CD4-positive, alpha-beta T cell treated with Interleukin-17A for 1 hour (primary cell): ENCODE data around the gene INPP5D.
"Not testable (repeated sequence)": the region's sequence is repeated elsewhere in the genome, so short reads cannot be mapped to it uniquely, and the experiment has no call there.

ENCODE experiments used
- DNase-seq: peaks from one replicate; pipeline ENCODE4 v3.0.0-alpha.2; 2020

Gene INPP5D

DNA sequence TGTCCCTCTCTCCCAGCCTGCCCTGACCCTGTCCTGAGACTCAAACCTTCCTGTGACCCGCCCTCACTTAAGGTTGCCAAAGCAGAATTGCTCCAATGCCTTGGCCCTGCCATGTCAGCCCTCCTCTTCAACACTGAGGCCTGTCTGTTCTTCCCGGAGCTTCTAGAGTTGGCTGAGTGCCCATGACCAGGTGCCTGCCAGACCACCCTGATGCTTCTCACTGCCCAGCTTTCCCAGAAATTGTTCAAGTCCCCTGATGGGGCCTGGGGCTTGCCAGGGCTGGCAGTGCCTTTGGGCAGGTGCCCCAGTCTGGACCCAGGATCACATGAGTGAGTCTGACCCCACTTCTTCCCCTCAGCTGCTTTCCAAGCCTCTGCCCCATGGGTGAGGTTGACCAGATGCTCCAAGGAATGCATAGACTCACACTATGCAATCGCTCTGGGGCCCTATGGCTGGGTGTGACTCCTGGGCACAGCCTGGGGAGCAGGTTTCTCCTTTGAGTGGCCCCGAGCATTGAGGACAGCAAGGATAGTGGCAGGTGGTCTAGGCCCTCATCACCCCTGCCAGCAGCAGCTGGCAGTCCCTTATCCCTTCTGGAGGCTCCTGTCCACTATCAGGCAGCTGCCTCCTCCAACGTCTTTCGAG, 3.1 kb upstream of the INPP5D start:
- DNase-seq = no peak

DNA sequence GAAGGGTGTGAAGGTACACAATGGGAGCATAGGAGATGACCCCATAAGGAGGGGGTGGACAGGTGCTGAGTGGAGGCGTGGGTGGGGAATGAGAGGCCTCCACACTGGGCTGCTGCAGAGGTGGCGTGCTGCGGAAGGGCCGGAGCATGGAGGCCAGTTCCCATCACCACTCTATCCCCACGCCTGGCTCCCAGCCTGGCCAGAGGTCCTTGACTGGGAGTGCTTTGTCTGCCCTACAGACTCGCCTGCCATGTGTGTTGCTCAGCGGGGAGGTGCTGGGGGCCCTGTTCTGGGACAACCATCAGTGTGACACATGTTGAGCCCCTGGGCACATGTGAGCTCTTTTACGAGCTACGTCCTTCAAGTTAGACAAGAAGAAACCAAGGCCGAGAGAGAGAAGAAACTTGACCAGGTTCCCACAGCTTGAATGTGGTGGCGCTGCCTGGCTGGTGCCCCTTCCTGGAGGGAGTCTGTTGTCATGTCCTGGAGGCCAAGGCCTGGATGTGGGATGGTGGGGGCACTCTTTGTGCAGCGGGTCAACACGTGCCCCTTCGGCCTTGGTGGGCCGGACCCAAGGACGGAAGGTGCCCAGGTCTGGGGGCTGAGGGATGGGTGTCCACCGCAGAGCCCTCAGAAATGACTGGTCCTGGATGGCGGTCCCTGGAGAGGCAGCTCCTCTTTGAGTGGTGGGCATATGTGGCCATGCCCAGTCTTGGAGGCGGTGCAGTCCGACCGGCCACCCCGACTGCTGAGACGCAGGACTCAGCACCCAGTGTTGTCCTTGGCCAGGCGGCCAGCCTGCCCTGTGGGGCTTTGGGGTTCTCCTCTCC, 1.2 kb upstream of the INPP5D start:
- no peak for DNase-seq

DNA sequence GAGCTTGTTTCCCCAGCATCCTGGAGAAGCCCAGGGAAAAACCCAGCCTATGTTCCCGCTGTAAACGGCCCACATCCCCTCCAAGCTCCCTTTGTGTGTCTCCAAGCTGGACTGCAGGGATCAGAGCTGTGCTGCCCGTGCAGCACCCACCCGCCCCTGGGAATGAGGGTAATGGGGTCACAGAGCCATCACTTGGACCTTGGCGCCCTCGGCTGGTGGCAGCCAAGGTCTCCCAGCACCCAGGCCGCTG, 670 bp upstream of the INPP5D start:
- no peak for DNase-seq

DNA sequence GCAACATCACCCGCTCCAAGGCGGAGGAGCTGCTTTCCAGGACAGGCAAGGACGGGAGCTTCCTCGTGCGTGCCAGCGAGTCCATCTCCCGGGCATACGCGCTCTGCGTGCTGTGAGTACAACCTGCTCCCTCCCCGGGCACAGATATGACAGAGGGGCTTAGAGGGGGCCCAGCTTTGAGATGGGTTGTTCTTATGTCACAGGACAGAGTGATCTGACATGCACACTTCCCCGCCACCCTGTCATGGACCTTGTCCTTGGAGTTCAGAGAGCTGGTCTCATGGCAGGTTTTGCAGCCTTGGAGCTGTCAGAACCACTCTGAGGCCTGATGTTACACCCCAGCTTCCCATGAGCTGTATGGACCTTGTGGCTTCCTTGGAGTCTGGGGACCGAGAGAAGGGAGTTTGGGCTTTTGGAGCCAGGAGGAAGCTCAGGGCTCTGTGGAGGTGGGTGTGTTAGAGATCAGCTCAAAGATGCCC, 398 bp downstream of the INPP5D start:
- no peak for DNase-seq

DNA sequence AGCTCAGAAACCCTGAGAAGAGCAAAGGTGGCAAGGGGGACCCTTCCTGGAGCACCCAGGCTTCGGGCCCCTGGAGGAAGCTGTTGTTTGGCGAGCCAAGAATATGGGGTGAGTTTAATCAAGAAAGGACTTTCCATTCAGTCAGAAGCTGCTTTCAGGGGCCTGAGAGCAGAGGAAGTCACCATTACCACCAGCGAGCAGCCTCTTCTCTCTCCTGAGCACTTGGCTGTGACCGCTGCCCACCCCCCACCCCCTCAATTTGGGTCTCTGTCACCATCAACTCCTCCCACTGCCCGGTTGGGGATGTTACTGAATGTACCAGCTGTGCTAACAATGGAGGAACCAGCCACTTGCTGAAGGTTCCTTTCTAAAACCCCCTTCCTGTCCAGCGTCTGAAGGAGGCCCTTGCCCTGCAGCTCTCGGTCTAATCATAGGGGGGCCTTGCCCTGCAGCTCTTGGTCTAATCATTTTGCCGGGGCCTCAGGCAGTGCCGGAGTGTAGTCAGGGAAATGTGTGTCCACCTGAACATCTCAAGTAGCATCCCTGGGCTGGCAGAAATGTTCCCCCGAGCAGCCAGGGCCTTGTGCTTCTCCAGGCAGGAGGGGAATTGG, 943 bp downstream of the INPP5D start:
- DNase-seq = no peak

DNA sequence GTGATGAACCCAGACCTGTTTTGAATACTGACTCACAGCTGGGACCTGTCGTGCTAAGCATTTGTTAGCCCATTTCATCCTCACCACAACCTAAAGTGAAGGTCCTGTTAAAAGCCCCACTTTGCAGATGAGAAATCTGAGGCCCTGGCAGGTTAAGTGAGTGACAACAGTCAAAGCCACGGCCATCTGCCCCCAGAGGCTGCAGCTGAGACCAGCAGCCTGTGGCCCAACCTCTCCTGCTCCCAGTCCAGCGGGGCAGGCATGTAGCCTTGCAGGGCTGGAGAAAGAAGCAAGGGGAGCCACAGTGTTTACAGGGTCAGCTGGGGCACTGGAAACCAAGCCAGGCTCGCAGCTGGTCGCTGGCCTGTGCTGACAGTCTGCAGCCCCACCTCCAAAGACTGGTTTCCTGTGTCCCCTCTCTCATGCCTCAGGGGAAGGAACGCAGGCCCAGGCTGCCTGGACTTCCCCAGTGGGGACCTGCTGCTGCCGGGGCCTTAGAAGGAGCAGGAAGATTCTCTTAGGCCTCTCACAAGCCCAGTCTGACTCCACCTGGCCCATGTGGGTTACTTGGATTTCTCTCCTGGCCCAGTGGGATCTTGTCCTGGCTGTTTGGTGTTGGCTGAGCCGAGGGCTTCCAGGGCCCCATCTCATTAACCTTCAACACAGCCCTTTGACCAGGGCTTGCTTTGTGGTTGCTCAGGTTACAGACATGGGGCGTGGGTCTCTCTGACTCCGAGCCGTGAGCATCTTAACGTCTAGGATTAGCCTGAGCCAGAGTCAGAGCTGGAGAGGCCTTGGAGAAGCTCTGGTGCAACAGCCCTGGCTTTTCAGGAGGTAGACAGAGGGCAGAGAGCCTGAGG, 1.7 kb downstream of the INPP5D start:
- no peak for DNase-seq

DNA sequence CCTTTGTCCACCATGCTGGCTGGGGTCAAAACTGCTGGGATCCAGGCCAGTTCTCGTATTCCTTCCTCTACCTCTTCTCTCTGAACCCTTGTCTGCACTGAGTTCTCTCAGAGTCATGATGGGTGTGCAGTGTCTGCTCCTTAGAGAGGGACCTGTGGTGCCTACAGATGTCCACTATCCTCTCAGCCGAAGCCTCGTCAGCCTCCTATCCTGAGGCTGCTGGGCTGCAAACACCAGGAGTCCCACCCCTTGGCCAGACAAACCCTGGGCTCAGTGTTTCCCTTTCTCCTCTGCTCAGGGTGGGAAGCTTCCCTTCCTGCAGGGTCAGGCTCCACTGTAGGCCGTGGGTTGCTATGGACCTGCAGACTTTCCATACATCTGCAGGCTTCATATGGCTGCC, 2.3 kb downstream of the INPP5D start:
- no peak for DNase-seq

DNA sequence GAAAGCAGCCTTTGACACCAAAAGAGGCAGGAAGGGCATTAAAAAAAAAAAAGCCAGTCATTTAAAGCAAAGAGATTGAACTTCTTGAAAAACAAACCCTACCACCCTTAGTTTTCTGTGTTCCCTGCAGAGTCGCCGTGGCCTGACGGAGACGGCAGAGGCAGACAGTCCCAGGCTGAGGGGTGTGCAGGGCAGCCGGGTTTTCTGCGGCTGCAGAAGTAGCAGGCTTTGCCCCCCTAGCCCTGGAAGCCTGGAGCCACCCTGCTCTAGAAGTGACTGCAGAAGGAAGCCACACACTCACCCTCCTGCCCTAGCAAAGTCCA, 2.8 kb downstream of the INPP5D start:
- no peak for DNase-seq

DNA sequence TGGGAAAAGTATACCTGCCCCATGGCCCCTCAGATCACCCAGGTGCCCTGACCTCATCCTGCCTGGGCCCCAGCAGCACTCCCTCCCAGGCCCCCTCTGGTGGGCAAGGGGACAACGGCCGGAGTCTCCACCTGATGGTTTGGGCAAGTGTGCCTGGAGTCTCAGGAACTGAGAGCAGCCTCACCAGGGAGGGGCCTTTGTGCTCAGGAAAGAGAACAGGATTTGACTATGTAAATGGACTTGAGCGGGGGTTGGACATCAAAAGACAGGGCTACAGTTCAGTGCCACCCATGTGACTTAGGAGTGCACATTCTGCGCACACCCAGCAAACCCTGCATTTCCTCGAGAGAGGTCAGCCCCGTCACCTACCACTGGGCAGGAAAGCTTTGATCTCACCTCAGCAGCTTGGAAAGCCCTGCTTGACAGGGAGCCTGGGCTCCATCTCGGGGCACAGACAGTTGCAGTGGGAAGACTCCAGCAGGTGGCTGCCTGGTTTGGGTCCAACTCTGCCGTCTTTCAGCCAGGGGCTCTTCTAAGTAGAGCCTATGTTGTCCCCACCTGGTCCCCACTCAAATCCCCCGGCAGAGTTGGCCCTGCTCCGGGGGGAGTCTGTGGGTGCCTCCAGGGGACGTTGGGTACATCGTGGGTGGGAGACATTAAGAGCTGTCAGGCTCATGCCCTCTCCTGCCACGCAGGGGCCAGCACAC, 3.3 kb downstream of the INPP5D start:
- DNase-seq = peak; percentile 39

DNA sequence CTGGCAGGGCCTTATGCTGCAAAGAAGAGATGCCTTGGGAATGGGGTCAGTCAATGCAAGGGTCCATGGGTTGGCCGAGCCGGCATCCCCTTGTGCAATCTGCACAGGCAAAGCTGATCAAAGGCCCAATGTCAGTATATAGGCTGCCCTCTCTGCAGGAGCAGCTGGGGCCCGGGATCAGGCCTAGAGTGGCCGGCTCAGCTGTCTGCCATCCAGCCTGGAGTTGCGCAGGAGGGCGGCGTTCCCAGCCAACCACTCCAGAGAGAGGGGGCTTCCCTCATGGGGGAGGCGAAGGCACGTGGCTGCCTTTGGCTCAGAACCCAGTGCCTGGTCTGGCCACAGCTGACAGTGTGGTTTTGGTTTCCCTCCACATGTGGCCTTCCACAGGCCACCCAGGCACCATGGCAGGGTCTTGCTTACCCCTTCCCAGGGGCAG, 3.9 kb downstream of the INPP5D start:
- DNase-seq = no peak

DNA sequence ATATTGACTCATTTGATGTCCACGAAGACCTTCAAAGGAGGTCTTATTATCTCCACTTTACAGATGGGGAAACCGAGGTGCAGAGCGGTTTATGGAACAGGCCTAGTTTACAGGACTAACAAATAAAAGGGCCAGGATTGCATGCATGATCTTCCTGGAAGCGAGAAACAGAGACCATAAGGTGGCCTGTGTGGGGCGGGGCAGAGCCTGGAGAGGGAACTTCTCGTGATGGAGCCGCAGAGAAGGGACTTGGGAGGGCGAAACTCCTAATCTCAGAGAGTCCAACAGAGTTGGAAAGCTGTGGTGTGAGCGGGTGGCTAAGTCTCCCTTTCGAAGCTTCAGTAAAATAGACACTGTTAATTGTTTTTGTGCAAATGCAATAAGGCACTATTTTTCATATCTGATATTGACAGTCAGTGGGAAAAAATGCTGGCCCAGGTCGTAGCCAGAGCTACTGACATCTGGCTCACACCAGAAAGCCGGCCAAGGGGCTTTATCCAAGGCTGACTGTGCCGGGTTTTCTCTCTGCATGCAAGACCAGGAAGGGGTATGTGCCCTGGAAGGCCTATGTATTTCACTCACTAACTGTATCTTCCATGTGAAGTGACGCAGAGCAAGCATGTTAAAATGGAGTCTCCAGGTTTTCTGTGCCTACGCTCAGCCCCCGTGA, 4.5 kb downstream of the INPP5D start:
- no peak for DNase-seq

DNA sequence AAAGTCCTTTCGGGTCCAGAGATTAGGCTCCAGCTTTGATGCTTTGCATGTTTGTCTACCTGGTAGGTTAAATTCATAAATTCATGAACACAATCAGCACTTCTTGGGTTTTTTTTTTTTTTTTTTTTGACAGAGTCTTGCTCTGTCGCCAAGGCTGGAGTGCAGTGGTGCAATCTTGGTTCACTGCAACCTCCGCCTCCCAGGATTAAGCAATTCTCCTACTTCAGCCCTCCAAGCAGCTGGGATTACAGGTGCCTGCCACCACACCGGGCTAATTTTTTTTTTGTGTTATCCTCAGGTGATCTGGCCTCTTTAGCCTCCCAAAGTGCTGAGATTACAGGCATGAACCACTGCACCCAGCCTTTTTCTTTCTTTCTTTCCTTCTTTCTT, 5.1 kb downstream of the INPP5D start:
- DNase-seq = not testable (repeated sequence)

DNA sequence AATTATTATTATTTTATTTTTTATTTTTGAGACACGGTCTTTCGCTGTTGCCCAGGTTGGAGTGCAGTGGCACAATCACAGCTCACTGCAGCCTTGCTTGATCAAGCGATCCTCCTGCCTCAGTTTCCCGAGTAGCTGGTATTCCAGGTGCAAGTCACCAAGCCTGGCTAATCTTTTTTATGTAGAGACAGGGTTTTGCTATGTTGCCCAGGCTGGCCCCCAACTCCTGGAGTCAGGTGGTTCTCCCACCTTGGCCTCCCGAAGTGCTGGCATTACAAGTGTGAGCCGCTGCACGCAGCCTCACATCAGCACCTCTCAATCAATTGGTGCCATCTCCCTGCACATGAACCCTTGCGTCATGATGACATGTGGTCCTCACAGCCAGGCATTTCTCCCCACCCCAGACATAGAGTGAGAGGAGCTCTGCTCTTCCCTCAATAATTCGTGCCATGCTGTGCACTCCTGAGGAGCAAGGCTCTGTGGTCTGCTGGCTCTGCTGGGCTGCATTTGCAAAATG, 5.9 kb downstream of the INPP5D start:
- no peak for DNase-seq

DNA sequence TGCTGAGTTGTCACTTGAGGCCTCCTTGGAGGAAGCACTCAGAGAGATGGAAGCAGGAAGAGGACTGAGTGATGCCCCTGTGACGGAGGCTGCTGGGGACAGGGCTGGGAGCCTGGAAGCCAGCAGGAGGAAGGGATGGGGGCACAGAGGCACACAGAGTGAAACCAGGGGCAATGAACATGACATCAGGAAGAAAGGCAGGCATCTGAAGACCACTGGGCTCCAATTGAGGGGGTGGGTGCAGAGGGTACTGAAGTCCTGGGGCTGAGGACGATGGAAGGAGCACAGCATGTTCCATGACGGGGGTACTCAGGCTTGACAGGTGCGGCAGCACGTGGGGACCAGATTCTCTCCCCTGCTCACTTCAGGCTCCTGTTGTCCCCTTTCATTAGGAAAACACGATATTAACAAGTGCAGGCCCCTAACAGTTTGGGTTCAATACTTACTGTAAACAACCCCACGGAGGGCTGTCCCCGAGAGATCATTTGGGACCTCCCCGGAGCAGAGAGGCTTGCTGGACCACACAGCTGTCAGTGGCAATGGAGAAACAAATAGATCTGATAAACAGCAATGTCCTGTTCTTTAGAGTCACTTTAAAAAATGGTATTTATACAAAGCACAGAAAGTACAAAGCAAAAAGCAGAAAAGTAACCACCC, 8.7 kb downstream of the INPP5D start:
- DNase-seq = no peak

DNA sequence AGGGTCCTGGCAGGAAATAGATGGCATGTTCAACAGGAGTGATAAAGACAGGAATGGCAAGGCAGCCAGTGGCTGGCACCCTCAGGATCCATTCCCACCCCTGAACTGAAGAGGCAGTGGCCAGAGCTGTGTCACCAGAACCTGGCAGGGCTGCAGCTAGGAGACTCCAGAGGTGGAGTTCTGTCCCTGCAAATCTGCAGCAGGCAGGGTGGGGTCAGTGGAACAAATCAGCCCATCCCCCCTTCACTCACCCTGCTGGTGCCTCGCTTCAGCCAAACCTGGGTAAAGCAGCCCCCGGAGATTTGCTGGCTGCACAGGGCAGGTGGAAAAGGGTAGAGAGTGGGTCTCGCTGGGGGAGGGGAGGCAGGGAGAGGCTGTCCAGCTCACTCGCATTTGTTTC, 12.7 kb downstream of the INPP5D start:
- no peak for DNase-seq

DNA sequence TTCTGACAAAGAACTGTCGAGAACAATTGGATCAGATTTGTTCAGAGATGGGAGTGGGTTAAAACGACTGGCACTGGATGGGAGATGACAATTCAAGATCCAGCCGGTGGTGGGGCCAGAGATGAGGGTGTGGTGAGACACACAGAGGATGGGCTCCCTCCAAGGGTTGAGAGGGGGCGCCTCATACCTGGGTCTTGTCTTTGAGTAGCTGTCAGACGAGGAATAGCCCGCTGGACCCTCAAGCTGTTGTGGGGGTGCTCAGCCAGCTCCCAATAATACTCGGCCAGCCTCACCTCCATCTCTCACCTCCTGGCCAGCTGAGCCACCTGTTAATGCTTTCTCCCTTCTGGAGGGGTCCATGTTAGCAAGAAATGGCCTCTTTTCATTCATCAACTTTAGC, 14.0 kb downstream of the INPP5D start:
- no peak for DNase-seq

DNA sequence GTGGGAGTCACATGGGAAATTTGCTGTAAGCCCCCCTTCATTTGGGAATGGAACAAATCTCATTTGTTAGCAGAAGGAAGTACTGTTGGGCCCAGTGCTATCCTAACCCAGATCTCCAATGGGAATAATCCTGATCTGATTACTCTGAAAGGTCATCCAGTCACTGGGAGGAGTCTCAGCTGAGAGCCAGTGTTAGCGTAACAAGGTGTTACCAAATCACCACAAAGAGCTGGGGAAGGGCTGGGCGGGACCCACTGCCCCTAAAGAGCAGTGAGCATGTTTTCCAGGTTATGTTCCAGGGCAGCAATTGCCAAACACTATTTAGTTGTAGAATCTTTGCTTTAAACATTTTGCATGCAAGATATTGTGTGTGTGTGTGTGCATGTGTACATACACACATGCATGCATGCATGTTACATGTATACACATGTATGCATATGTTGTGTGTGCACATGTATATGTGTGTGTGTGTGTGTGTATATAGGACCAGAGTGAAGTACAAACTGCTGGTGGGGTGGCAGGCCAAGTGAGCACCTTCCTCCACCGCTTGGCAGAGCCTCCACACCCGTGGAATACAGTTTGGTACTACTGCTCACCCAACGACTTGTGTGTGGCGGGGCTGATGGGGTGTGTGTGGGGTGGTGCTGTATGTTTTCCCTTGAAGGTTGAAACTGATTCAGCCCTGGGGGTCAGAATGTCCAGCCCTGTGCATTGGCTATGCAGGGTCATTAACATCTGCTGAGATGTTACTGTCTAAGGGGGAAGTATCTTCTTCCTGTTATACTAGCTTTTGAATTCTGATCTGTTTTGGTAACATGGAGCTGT, 15.2 kb downstream of the INPP5D start:
- no peak for DNase-seq

DNA sequence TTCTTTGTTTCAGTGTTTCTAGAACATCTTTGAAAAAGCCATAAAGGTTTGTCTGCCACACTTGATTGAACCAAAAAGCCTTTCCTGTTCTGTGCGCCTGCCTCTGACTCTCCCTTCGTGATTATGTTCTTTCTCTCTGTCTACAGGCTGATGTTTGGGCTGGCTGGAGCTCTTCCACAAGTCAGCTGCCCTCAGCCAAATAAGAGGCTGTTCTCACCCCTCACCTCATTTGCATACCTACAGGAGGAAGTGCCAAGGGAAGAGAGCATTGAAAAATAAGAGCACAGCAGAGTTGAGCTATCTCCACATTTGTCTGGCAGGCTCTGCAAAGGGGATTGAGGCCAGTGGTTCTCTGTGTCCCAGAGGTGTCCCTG, 15.8 kb downstream of the INPP5D start:
- peak; percentile 63 for DNase-seq

DNA sequence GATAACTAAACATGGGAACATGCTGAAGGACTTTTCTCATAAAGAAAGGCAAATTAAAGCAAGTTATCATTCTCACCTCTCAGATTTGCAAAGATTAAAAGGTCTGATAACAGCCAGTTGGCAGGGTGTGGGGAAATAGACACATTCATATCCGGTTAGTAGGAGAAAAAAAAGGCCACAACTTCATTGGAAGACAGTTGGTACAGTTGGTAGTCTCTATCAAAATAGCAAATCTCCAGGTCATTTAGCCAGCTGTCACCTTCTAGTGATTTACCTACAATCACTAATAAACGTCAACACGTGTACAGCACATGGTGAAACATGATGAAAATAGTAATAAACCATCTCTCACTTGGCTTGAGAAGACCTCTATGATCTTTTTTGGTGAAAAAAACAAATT, 16.6 kb downstream of the INPP5D start:
- DNase-seq = peak; percentile 72

DNA sequence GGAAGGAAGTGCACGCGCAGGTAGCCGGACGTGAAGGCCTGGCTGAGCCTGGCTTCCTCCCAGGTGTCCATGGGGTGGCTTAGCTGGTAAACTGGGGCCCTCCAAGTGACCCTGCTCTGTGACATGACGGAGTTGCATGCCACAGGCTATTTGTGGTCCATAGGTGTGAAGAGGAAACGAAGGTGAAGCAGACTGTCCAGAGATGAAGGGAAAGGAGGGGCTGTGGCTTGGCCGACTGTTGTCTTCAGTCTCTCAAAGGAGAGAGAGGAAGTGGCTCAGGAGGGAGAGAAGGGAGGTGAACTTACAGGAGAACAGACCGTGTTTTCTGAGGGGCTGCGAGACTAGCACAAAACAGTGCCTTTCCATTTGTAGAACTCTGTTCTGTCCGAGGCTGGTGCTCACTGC, 19.3 kb downstream of the INPP5D start:
- DNase-seq = peak; percentile 60
